GM12801 (cell line): ENCODE results near the gene CFAP221.

Experiments used
- TF ChIP-seq, protein P1 (sequence below): IDR thresholded peaks from one replicate; pipeline ENCODE4 v1.5.1; 2011; ENCODE audit warnings: control low read depth; ENCODE audit not compliant: insufficient read length; ENCODE audit errors: extremely low read depth

CFAP221 gene

DNA sequence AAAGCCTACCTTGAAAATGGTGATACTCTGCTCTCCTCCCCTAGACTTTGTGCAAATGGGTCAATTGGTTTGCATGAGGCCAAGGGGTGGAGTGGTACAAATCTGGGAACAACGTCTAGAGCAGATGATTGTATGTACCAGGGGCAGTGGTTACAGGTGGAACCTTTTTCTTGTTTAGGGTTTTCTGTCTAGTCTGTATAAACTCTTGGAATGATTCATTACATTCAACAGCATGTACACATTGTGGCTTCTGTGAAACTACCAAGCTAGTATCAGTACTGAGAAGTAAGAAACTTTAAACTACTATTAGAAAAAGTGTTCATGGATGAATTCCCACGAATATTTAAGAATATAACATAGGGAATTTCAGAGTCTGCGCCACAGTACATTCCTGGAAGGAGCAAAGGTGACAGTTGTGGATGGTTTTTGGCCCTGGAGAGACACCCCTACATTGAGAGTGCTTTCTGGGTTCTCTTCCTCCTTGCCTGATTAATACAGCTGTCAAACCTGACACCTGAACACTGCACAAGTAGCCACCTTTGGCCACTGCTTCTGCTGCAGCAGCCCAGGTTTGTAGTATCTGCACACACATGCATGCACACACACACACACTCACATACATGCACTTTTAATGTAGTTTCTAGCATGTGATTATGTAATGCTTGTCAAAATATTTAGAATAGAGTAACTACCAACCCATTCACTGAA is 30.0 kb downstream of the CFAP221 start:
- TF ChIP-seq, protein P1, sequence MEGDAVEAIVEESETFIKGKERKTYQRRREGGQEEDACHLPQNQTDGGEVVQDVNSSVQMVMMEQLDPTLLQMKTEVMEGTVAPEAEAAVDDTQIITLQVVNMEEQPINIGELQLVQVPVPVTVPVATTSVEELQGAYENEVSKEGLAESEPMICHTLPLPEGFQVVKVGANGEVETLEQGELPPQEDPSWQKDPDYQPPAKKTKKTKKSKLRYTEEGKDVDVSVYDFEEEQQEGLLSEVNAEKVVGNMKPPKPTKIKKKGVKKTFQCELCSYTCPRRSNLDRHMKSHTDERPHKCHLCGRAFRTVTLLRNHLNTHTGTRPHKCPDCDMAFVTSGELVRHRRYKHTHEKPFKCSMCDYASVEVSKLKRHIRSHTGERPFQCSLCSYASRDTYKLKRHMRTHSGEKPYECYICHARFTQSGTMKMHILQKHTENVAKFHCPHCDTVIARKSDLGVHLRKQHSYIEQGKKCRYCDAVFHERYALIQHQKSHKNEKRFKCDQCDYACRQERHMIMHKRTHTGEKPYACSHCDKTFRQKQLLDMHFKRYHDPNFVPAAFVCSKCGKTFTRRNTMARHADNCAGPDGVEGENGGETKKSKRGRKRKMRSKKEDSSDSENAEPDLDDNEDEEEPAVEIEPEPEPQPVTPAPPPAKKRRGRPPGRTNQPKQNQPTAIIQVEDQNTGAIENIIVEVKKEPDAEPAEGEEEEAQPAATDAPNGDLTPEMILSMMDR: no peak

DNA sequence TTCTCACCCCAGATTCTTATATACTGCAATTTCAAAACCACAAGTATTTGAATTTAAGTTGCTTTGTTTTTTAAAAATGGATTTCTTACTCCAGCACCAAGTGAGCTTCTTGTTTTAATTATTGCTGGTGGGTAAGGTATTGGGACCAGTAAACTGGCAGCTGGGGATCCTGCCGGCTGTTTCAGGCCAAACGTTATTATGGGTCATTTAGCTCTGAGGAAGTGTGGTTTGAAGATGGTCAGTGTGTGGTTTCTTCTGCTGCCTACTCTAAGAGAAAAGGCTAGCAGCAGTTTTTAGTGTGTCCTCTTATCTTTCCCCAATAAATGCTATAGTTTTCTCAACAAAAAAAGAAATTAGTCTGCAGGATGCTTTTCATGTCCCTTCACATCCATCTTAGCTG is 30.6 kb downstream of the CFAP221 start:
- TF ChIP-seq, protein P1: no peak

DNA sequence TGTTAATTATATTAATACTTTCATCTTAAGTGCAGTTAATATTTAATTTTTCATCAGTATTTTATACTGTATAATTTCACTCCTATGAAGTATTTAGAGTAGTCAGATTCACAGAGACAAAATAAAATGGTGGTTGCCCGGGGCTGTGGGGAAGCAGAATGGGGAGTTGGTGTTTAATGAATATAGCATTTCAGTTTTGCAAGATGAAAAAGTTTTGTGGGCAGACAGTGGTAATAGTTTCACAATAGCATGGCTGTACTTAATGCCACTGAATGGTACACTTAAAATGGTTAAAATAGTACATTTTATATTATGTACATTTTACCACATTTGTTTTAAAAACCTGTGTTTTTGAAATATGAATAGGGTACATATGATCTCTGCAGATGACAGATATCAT is 31.2 kb downstream of the CFAP221 start:
- TF ChIP-seq, protein P1: no peak

DNA sequence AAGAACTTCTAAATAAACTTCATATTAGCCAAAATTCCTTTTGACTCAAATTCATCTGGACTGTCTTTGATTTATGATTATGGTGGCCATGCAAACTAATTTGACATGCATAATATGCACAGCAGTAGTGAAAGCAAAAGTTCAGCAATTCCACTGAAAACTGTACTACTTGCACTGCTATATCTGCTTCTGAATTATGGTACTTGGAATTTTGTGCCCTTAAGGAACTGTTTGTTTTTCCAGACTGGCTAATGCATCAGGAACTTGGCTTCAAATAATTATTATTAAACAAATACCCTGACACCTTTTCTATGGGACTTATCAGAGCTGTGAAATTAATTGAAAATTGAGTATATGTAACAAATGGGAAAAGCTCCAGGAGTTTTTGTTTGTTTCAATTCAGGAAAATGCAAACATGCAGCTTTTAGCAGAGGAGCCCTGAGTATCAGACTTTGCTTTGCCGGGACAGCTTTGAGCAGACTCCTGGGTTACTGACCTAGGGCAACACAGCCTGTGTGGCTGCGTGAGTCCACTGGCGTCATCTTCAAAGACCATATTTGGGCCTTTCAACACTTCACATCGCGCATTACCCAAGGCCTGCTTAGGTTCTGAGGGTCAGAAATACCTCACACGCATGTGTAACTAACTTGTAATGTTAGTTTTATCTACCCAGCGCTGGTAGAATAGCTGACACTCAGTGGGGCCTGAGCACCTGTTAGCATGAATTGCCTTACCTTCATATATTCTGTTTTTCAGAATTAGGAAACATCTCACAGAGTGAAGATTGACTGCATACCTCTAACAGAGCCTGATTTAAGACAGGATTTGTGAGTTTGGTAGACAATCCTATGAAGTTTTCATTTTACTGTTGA is 35.4 kb downstream of the CFAP221 start:
- TF ChIP-seq, protein P1: no peak

DNA sequence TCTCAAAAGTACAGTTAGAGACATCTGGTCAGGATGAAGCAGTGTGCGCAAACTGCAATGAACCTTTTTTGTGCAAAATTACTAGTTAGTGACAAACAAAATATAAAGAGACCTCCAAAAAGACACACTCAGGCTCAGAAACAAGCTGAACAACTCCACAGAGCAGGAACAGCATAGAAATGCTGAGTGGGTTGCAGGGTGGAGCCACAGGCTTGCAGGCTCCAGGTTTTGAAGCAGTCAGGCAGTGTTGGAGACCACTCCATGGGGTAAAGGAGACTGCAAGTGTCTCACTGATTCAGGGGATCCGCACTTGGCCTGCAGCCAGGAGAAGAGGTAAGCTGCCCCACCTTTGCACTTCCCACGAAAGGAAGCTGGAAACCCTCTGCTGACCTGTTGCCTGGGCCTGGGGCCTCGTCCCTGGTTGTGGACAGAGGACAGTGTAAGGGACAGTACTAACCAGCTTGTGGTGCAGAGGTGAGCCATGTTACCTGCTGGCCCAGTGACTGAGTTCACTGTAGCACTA is 36.4 kb downstream of the CFAP221 start:
- TF ChIP-seq, protein P1: no peak

DNA sequence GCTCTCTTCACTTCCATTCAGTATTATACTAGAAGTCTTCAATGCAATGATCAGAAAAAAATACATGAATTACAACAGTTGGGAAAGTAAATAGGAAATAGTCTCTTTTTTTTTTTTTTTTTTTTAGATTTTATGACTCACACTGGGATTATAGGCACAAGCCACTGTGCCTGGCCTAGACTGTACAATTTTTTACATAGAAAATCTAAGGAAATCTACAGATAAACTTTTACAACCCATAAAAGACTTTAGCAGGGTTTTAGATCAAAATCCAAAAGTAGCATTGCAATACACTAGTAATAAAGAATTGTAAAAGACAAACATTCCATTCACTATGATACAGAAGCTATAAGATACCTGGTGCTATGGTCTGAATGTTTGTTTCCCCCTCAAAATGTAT is 39.0 kb downstream of the CFAP221 start:
- TF ChIP-seq, protein P1: no peak

DNA sequence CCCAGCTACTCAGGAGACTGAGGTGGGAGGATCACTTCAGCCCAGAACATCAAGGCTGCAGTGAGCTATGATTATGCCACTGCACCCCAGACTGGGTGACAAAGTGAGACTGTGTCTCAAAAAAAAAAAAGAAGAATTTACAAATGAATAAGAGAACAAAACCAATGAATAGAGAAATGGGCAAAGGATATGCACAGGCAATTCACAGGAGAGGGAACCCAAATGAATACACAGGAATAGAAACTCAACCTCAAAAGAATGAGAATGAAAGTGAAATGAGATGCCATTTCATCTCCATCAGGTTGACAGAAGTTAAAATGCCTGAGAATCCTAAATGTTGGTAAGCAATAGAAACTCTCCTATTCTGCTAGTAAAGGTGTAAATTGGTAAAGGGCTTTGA is 40.2 kb downstream of the CFAP221 start:
- TF ChIP-seq, protein P1: no peak
